Tibial nerve (tissue), 4 donors: ENCODE data around the gene ULBP3. TPM values are rescaled to one million over a fixed set of nuclear protein-coding genes. Genes with fewer than 3 reads are reported as not detected.
A peak's percentile ranks its signal among the peaks of the same experiment; 100 is the strongest.

ENCODE experiments used
- DNase-seq, 2 donors: peaks; one replicate each; pipeline ENCODE4 v3.0.0-alpha.2; 2019; ENCODE audit warnings: low spot score in 2 of 2
- H3K27ac ChIP-seq, 4 donors: fragments of 200-600 bp; sonication (generic) in 3 of 4; one replicate each; pipeline ENCODE4 v1.5.1; 2017 to 2019; ENCODE audit warnings: mild to moderate bottlenecking in 1 of 4
- H3K27me3 ChIP-seq, 2 donors: fragments of 200-600 bp; sonication (generic) in 1 of 2; one replicate each; pipeline versions ENCODE4 v1.5.1 to v1.6.0; 2017 to 2019
- H3K36me3 ChIP-seq, 3 donors: fragments of 200-600 bp; sonication (generic); one replicate each; pipeline ENCODE4 v1.5.1; 2018 to 2019
- H3K4me1 ChIP-seq, 4 donors: fragments of 200-600 bp; sonication (generic) in 3 of 4; one replicate each; pipeline ENCODE4 v1.5.1; 2017 to 2019
- H3K4me3 ChIP-seq, 4 donors: fragments of 200-600 bp; sonication (generic) in 3 of 4; one replicate each; pipeline ENCODE4 v1.5.1; 2017 to 2019; ENCODE audit warnings: mild to moderate bottlenecking in 1 of 4, moderate library complexity in 1 of 4
- H3K9me3 ChIP-seq, 4 donors: fragments of 200-600 bp; sonication (generic) in 3 of 4; one replicate each; pipeline ENCODE4 v1.5.1; 2017 to 2019
- CTCF ChIP-seq, 5 experiments: fragments of 200-600 bp in 3 of 5; fragments of 450-650 bp in 2 of 5; sonication (generic) in 3 of 5; IDR thresholded peaks; one replicate each; pipeline ENCODE4 v1.5.1; 2016 to 2019; ENCODE audit warnings: antibody characterized with exemption in 5 of 5, mild to moderate bottlenecking in 3 of 5, moderate library complexity in 2 of 5
- EP300 ChIP-seq, 2 donors: sonication (generic); formaldehyde crosslinking; IDR thresholded peaks; one replicate each; pipeline ENCODE4 v1.6.1; 2017; ENCODE audit warnings: antibody characterized with exemption in 2 of 2, mild to moderate bottlenecking in 1 of 2
- POLR2A ChIP-seq, 2 donors: fragments of 450-650 bp; IDR thresholded peaks; one replicate each; pipeline ENCODE4 v1.6.1; 2017; ENCODE audit warnings: antibody characterized with exemption in 2 of 2, mild to moderate bottlenecking in 2 of 2, moderate library complexity in 2 of 2
- WGBS, 2 donors: methylation state at CpG; one replicate each; pipeline ENCODE4 v1.1.5; 2018; 5-methylcytosine and 5-hydroxymethylcytosine counted together
- total RNA-seq, 4 donors: library from RNA; depleted of rRNA; stranded (reverse); fragments of >200 nt; gene quantifications; one replicate each; pipeline ENCODE4 v1.1.0, GENCODE V29; 2016

The ULBP3 gene
- total RNA-seq, 4 donors from 2014 or later, result 3.1 to 5.4 TPM; not detected in 2

GRCh38 chr6:150072201-150072600 lies 3.3 kb upstream of the ULBP3 start:
- Histone ChIP-seq H3K4me1 (peaks cover 0 to 15% (median 4%) of the 10 kb centered on the region in 4 donors), H3K9me3 (no peaks in the 10 kb centered on the region), H3K4me3 (no peak overlapping the region), H3K27me3 (peaks cover 0 to 3% of the 10 kb centered on the region in 2 donors), H3K27ac (no peak overlapping the region), H3K36me3 (no peaks in the 10 kb centered on the region)
- TF ChIP-seq EP300 (IDR thresholded peaks at IDR 0.05), result no peak
- no peak for TF ChIP-seq POLR2A (IDR thresholded peaks at IDR 0.05)
- no peak for TF ChIP-seq CTCF (IDR thresholded peaks at IDR 0.05)
- 64 to 72% methylated on average over 8 of the region's 8 CpGs for WGBS, 2 donors
- no peak for DNase-seq

GRCh38 chr6:150070236-150070818 lies 1.4 kb upstream of the ULBP3 start:
- TF ChIP-seq EP300 (IDR thresholded peaks at IDR 0.05) (no peak), CTCF (IDR thresholded peaks at IDR 0.05) (no peak), POLR2A (IDR thresholded peaks at IDR 0.05) (no peak)
- Histone ChIP-seq H3K27me3 (peaks cover 0 to 3% of the 10 kb centered on the region in 2 donors), H3K36me3 (no peaks in the 10 kb centered on the region), H3K27ac (no peak overlapping the region), H3K9me3 (no peaks in the 10 kb centered on the region), H3K4me1 (peaks cover 0 to 15% (median 4%) of the 10 kb centered on the region in 4 donors), H3K4me3 (no peak overlapping the region)
- DNase-seq, result no peak
- WGBS, 2 donors, result 80 to 89% methylated on average over 3 of the region's 3 CpGs

GRCh38 chr6:150069706-150070105 lies 785 bp upstream of the ULBP3 start:
- H3K4me1 ChIP-seq, result peaks cover 0 to 15% (median 2%) of the 10 kb centered on the region in 4 donors
- H3K4me3 ChIP-seq, result peak overlapping the region in 2 of 4 donors; percentile 67 to 74
- peaks cover 0 to 3% of the 10 kb centered on the region in 2 donors for H3K27me3 ChIP-seq
- no peaks in the 10 kb centered on the region for H3K36me3 ChIP-seq
- no peak for DNase-seq
- H3K27ac ChIP-seq, result peak overlapping the region in 2 of 4 donors; percentile 65 to 68
- TF ChIP-seq EP300 (IDR thresholded peaks at IDR 0.05) (no peak), CTCF (IDR thresholded peaks at IDR 0.05) (no peak), POLR2A (IDR thresholded peaks at IDR 0.05) (no peak)
- H3K9me3 ChIP-seq, result no peaks in the 10 kb centered on the region
- 80 to 82% methylated on average over 11 of the region's 11 CpGs for WGBS, 2 donors

GRCh38 chr6:150068151-150068550 lies 770 bp downstream of the ULBP3 start:
- WGBS, 2 donors, result 34 to 65% methylated on average over 2 to 4 of the region's 4 CpGs
- H3K36me3 ChIP-seq, result peaks cover 0 to 7% (median 0%) of the 10 kb centered on the region in 3 donors
- H3K9me3 ChIP-seq, result no peaks in the 10 kb centered on the region
- peaks cover 0 to 15% (median 2%) of the 10 kb centered on the region in 4 donors for H3K4me1 ChIP-seq
- peak overlapping the region; percentile 42 to 74 (median 60) for H3K4me3 ChIP-seq
- no peak for TF ChIP-seq CTCF (IDR thresholded peaks at IDR 0.05)
- no peak for TF ChIP-seq POLR2A (IDR thresholded peaks at IDR 0.05)
- no peak for TF ChIP-seq EP300 (IDR thresholded peaks at IDR 0.05)
- no peak for DNase-seq
- no peak overlapping the region for H3K27ac ChIP-seq
- peaks cover 0 to 3% of the 10 kb centered on the region in 2 donors for H3K27me3 ChIP-seq

- H3K36me3 ChIP-seq, result peaks cover 0 to 8% (median 0%) of the 10 kb centered on the region in 3 donors
- no peaks in the 10 kb centered on the region for H3K9me3 ChIP-seq
- 92 to 96% methylated on average over 2 of the region's 2 CpGs for WGBS, 2 donors
- H3K4me3 ChIP-seq, result no peak overlapping the region
- no peak for TF ChIP-seq POLR2A (IDR thresholded peaks at IDR 0.05)
- no peak for TF ChIP-seq EP300 (IDR thresholded peaks at IDR 0.05)
- TF ChIP-seq CTCF (IDR thresholded peaks at IDR 0.05), result no peak
- H3K27ac ChIP-seq, result no peak overlapping the region
- no peak for DNase-seq
- H3K4me1 ChIP-seq, result peaks cover 0 to 11% (median 2%) of the 10 kb centered on the region in 4 donors
- H3K27me3 ChIP-seq, result no peaks in the 10 kb centered on the region
These were observed 3.8 kb downstream of the ULBP3 start for GRCh38 chr6:150065083-150065482.
